HUES64 (cell line): ENCODE results near the gene GFER.
A peak's percentile ranks its signal among the peaks of the same experiment; 100 is the strongest.

Experiments used
- H3K27ac ChIP-seq: 2 replicates; pipeline ENCODE4 v1.7.0; 2013; ENCODE audit warnings: low read depth, low read length, inconsistent platforms
- H3K27me3 ChIP-seq: 2 replicates; pipeline ENCODE4 v1.6.1; 2013; ENCODE audit warnings: mild to moderate bottlenecking, low read length; ENCODE audit not compliant: insufficient read depth
- H3K36me3 ChIP-seq: 2 replicates; pipeline ENCODE4 v1.6.1; 2013; ENCODE audit warnings: mild to moderate bottlenecking, low read length; ENCODE audit not compliant: insufficient read depth
- H3K4me1 ChIP-seq: 2 replicates; pipeline ENCODE4 v1.6.1; 2013; ENCODE audit warnings: mild to moderate bottlenecking, low read length, moderate library complexity; ENCODE audit not compliant: insufficient read depth
- H3K4me3 ChIP-seq: 2 replicates; pipeline ENCODE4 v1.5.1; 2013; ENCODE audit warnings: mild to moderate bottlenecking, low read length, moderate library complexity
- H3K9ac ChIP-seq: 2 replicates; pipeline ENCODE4 v1.6.1; 2013; ENCODE audit warnings: mild to moderate bottlenecking, low read depth, low read length
- H3K9me3 ChIP-seq: 2 replicates; pipeline ENCODE4 v1.6.1; 2013; ENCODE audit warnings: low read depth, low read length; ENCODE audit not compliant: insufficient read depth
- WGBS: fragments of 150-250, 120-280 bp; methylation state at CpG from one replicate; pipeline ENCODE4 v1.1.7; 2013; ENCODE audit warnings: missing lambda C conversion rate; 5-methylcytosine and 5-hydroxymethylcytosine counted together

Gene GFER

DNA sequence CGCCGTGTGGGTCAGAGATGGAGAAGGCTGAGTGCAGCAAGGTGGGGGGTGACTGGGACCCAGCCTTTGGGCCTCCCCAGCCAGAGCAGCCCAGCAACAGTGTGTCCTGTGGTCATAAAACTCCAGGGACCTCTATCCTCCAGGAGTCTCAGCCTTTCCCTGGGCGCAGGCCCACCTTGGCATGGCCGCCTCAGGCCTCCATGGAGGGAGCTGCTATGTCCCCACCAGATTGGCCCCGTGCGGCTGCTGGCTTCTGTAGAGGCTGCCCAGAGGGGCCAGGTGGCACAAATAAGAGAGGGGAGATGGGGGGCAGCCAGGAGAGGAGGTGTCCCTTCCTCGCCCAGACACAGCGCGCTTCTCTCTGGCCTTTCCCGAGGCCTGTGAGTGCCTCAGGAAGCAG, 3.2 kb downstream of the GFER start:
- Histone ChIP-seq H3K27me3 (peaks cover 46% of the 10 kb centered on the region), H3K27ac (no peak overlapping the region), H3K4me1 (peaks cover 4% of the 10 kb centered on the region; the same call in 1 of the 2 replicates), H3K36me3 (peaks cover 13% of the 10 kb centered on the region), H3K4me3 (no peak overlapping the region), H3K9me3 (no peaks in the 10 kb centered on the region), H3K9ac (no peak overlapping the region)
- 94% methylated on average over 10 of the region's 10 CpGs for WGBS

DNA sequence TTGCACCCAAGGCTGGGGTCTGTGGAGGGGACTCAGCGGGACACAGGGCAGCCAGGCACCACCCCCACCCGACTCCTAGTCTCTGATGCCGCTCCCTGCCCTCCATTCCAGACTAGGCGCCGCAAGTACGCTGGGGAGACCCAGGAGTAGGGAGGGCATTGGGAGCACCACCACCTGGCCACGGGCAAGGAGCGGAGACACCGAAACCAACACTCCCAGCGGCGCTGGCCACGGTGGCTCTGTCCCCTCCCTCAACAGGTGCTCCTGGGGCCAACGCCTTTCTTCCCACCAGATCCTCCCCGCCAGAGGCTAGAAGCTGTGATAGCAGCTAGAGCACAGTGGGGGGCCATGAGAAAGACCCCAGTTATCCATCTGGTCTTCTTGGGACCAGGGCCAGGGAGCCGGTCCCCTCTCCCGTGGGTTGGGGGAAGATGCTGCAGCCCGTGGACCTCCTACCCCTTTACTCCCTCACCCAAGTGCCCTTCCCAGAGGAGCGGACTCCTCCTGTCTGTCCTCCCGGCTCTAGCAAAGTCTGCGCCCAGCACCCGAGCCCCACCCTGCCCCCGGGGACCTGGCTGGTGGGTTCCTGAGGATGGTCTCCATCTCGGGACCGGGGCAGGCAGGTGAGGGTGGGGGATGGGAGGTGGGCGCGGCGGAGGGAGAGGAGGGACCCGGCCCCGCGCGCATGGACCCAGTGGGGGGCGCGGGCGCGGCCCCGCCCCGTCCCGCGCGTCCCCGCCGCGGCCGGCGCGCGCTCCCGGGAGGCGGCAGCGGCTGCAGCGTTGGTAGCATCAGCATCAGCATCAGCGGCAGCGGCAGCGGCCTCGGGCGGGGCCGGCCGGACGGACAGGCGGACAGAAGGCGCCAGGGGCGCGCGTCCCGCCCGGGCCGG, 5.5 kb downstream of the GFER start, which contains the start of gene SYNGR3:
SYNGR3 (plus strand) TSS at position 762 of the 892 bp plus-strand sequence. CDS start 133 bp downstream, outside the sequence.
- H3K4me3 ChIP-seq: peak within 1 kb of the TSS; percentile 73
- H3K27ac ChIP-seq: peak within 1 kb of the TSS; percentile 48; the same call in 1 of the 2 replicates
- peaks cover 4% of the 10 kb centered on the region; the same call in 1 of the 2 replicates for H3K4me1 ChIP-seq
- peak within 1 kb of the TSS; percentile 58 for H3K9ac ChIP-seq
- peaks cover 39% of the 10 kb centered on the region for H3K27me3 ChIP-seq
- peaks cover 13% of the 10 kb centered on the region for H3K36me3 ChIP-seq
- no peaks in the 10 kb centered on the region for H3K9me3 ChIP-seq
- 7% methylated on average over 65 of the region's 67 CpGs for WGBS

DNA sequence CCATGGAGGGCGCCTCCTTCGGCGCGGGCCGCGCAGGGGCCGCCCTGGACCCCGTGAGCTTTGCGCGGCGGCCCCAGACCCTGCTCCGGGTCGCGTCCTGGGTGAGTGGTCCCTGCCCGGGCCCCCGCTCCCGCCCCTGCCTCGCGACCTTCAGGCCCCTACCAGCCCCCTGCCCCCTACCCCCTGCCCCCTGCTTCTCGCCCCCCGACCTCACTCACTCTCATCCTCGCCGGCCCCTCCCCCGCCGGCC, 6.0 kb downstream of the GFER start:
- Histone ChIP-seq H3K4me1 (peaks cover 4% of the 10 kb centered on the region; the same call in 1 of the 2 replicates), H3K9ac (no peak overlapping the region), H3K27ac (no peak overlapping the region), H3K27me3 (peaks cover 39% of the 10 kb centered on the region), H3K4me3 (peak overlapping the region; percentile 73), H3K36me3 (peaks cover 13% of the 10 kb centered on the region), H3K9me3 (no peaks in the 10 kb centered on the region)
- 1% methylated on average over 19 of the region's 25 CpGs for WGBS

DNA sequence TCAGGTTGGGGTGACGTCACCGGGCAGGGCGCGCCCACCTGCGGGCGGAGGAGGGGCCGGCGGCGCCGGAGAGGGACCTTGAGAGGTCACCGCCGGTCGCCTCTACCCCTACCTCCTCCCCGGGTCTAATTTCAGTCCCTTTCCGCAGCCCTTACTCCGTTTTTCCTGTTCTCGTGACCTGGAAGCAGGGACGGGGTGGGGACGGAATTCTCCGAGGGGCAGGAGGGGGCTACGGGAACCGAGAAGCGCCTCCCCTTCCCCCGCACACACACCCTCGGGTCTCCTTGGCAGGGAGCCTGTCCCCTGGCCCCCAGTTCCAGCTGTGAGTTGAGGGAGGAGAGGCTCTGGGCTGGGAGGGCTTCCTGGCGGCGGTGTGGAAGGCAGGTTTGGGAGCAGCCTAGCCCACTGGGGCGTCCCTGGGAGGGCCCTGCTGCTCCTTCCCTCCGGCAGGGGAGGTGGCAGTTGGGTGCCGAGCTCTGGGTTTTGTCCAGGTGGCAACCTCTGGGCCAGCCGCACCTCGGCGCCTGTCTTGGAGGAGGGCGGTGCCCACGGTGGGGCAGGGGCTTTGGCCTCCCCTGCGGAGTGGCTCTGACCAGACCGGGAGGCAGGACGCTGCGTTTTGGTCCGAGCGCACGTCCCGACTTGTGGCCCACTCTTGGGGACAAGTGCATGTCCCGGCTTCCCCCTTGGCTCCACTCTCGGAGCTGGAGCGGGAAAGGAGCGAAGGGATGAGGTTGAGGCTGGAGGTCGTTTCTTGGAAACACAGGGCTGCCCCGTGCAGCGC, 6.5 kb downstream of the GFER start:
- Histone ChIP-seq H3K27ac (peak overlapping the region; percentile 48; the same call in 1 of the 2 replicates), H3K9ac (peak overlapping the region; percentile 58), H3K36me3 (peaks cover 12% of the 10 kb centered on the region), H3K27me3 (peaks cover 39% of the 10 kb centered on the region), H3K4me1 (peaks cover 4% of the 10 kb centered on the region; the same call in 1 of the 2 replicates), H3K9me3 (no peaks in the 10 kb centered on the region), H3K4me3 (peak overlapping the region; percentile 73)
- 1% methylated on average over 45 of the region's 50 CpGs for WGBS

DNA sequence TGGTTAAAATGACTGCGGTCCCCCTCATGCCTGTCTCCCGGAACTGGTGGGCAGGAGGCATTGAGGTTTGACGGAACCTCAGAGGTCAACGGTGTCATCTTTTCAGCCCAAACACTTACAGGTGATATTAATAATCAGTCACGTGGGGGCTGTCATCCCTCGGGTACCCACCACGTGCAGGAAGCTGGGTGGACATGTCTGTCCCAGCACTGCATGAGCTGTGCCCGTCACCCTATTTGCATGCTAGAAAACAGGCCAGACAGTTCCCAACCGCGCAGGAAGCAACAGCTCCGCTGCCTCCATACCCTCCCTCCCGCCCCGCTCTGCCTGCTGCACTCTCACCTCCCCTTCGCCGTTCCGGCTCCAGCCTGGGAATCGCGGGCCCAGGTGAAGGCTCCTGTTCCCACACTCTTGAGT, 7.2 kb downstream of the GFER start:
- Histone ChIP-seq H3K9ac (no peak overlapping the region), H3K4me3 (peak overlapping the region; percentile 73)
- WGBS: 9% methylated on average over 18 of the region's 18 CpGs

DNA sequence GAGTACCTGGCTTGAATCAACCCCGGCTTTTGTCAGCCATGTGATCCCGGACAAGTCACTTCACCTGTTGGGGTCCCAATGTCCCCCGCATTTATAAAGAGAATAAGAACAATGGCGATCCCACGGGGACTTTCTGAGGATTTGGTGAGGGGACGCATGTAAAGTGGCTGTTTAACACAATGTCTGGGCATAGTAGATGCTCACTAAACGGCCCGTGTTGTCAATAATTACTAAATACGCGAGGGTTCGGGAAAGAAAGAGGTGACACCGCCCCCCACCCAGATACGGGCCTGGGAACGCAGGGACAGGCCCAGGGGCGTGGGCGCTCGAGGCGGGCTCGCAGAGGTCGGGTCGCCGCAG, 7.6 kb downstream of the GFER start:
- H3K4me1 ChIP-seq: peaks cover 4% of the 10 kb centered on the region; the same call in 1 of the 2 replicates
- 17% methylated on average over 22 of the region's 22 CpGs for WGBS
- peak overlapping the region; percentile 56 for H3K4me3 ChIP-seq
- H3K27ac ChIP-seq: no peak overlapping the region
- no peak overlapping the region for H3K9ac ChIP-seq
- peaks cover 2% of the 10 kb centered on the region; the same call in 1 of the 2 replicates for H3K36me3 ChIP-seq
- peaks cover 39% of the 10 kb centered on the region for H3K27me3 ChIP-seq
- no peaks in the 10 kb centered on the region for H3K9me3 ChIP-seq

More for the DNA sequence above, 7.2 kb downstream of the GFER start:
- Histone ChIP-seq H3K4me1 (peaks cover 4% of the 10 kb centered on the region; the same call in 1 of the 2 replicates), H3K27me3 (peaks cover 39% of the 10 kb centered on the region), H3K36me3 (peaks cover 6% of the 10 kb centered on the region), H3K9me3 (no peaks in the 10 kb centered on the region), H3K27ac (no peak overlapping the region)

DNA sequence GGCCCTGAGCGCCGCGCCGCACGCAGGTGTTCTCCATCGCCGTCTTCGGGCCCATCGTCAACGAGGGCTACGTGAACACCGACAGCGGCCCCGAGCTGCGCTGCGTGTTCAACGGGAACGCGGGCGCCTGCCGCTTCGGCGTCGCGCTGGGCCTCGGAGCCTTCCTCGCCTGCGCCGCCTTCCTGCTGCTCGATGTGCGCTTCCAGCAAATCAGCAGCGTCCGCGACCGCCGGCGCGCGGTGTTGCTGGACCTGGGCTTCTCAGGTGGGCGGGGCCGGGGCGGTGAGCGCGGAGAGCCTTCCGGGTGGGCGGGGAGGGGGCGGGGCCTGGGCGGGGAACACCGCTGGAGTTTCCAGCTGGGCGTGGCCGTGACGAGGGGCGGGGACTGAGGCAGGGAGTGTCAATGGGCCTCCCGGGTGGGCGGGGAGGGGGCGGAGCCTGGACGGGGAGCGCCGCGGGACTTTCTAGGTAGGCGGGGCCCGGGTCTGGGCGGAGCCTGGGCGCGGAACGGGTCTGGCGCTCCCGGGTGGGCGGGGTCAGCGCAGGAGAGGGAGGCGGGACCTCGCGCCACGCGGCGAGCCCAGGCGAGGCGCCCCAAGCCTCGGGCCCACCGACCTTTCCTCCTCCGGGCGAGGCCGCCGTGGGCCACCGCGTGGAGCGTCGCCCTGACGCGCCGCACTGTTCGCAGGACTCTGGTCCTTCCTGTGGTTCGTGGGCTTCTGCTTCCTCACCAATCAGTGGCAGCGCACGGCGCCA, 8.1 kb downstream of the GFER start:
- H3K4me3 ChIP-seq: peak overlapping the region; percentile 61
- peaks cover 4% of the 10 kb centered on the region for H3K36me3 ChIP-seq
- H3K4me1 ChIP-seq: peaks cover 4% of the 10 kb centered on the region; the same call in 1 of the 2 replicates
- peaks cover 39% of the 10 kb centered on the region for H3K27me3 ChIP-seq
- 12% methylated on average over 89 of the region's 96 CpGs for WGBS
- H3K27ac ChIP-seq: peak overlapping the region; percentile 41; the same call in 1 of the 2 replicates
- no peaks in the 10 kb centered on the region for H3K9me3 ChIP-seq
- peak overlapping the region; percentile 80 for H3K9ac ChIP-seq

DNA sequence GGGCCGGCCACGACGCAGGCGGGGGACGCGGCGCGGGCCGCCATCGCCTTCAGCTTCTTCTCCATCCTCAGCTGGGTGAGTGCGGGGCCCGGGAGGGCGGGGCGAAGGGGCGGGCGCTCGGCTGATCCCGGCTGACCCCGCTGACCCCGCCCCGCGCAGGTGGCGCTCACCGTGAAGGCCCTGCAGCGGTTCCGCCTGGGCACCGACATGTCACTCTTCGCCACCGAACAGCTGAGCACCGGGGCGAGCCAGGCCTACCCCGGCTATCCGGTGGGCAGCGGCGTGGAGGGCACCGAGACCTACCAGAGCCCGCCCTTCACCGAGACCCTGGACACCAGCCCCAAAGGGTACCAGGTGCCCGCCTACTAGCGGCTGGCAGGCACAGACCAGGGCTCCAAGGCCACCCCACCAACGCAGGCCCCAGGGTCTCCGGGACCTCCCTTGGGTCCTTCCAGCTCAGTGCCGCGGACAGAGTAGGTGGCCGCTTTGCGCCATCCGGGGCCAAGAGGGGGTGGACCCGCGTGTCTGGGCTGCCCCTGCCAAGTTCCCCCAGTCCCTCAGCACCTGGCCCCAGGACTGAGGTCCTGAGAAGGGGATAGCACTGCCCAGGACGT, 8.8 kb downstream of the GFER start:
- Histone ChIP-seq H3K36me3 (peaks cover 11% of the 10 kb centered on the region), H3K9ac (peak overlapping the region; percentile 80), H3K4me3 (peak overlapping the region; percentile 61), H3K27me3 (peaks cover 39% of the 10 kb centered on the region), H3K9me3 (no peaks in the 10 kb centered on the region), H3K27ac (peak overlapping the region; percentile 41; the same call in 1 of the 2 replicates), H3K4me1 (peaks cover 4% of the 10 kb centered on the region; the same call in 1 of the 2 replicates)
- WGBS: 77% methylated on average over 50 of the region's 50 CpGs

DNA sequence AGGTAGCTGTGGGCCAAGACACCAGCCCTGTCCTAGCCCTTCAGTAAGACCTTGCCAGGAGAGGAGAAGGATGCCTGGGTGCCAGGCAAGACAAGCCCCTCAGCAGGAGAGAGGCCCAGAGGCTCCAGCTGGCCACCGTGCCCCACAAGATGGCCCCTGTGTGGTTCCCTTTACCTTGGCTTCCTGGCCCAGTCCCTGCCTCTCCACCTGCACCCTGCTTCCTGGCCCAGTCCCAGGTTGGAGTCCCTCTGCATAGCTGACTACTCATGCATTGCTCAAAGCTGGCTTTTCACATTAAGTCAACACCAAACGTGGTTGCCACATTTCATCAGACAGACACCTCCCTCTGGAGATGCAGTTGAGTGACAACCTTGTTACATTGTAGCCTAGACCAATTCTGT, 9.7 kb downstream of the GFER start:
- Histone ChIP-seq H3K9me3 (no peaks in the 10 kb centered on the region), H3K27ac (no peak overlapping the region), H3K9ac (no peak overlapping the region), H3K4me1 (peaks cover 4% of the 10 kb centered on the region; the same call in 1 of the 2 replicates), H3K36me3 (peaks cover 20% of the 10 kb centered on the region), H3K4me3 (no peak overlapping the region), H3K27me3 (peaks cover 32% of the 10 kb centered on the region)
- WGBS: 75% methylated on average over 2 of the region's 2 CpGs
